GM10266 (cell line): ENCODE results near the gene NR4A3.

Experiments used
- DNase-seq: peaks from one replicate; pipeline ENCODE4 v3.0.0; 2012; ENCODE audit errors: extremely low spot score
- TF ChIP-seq, protein P1 (sequence below): IDR thresholded peaks from 2 replicates; pipeline ENCODE4 v1.5.1; 2012; ENCODE audit warnings: mild to moderate bottlenecking, low read depth; ENCODE audit not compliant: control insufficient read depth, insufficient read depth; ENCODE audit errors: missing control alignments

NR4A3 gene

DNA sequence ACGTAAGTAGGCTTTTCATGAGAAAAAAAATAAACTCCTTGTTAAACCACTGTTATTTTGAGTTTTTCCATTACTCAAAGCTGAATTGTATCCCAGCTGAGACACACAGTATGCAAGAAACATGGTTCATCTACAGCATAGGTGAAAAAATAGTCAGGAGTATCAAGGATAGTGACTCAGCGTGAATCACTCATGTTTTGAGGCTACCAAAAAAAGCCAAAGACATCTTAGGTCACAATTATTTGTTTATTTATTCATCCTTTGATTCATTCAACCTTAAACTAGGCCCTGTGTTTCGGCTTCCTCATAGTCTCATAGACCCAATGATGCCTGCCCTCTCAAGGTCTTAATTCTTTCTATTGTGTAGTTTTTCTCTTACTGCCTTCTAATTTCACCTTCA lies 51.8 kb downstream of the NR4A3 start:
- DNase-seq = no peak
- TF ChIP-seq, protein P1, sequence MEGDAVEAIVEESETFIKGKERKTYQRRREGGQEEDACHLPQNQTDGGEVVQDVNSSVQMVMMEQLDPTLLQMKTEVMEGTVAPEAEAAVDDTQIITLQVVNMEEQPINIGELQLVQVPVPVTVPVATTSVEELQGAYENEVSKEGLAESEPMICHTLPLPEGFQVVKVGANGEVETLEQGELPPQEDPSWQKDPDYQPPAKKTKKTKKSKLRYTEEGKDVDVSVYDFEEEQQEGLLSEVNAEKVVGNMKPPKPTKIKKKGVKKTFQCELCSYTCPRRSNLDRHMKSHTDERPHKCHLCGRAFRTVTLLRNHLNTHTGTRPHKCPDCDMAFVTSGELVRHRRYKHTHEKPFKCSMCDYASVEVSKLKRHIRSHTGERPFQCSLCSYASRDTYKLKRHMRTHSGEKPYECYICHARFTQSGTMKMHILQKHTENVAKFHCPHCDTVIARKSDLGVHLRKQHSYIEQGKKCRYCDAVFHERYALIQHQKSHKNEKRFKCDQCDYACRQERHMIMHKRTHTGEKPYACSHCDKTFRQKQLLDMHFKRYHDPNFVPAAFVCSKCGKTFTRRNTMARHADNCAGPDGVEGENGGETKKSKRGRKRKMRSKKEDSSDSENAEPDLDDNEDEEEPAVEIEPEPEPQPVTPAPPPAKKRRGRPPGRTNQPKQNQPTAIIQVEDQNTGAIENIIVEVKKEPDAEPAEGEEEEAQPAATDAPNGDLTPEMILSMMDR = no peak

DNA sequence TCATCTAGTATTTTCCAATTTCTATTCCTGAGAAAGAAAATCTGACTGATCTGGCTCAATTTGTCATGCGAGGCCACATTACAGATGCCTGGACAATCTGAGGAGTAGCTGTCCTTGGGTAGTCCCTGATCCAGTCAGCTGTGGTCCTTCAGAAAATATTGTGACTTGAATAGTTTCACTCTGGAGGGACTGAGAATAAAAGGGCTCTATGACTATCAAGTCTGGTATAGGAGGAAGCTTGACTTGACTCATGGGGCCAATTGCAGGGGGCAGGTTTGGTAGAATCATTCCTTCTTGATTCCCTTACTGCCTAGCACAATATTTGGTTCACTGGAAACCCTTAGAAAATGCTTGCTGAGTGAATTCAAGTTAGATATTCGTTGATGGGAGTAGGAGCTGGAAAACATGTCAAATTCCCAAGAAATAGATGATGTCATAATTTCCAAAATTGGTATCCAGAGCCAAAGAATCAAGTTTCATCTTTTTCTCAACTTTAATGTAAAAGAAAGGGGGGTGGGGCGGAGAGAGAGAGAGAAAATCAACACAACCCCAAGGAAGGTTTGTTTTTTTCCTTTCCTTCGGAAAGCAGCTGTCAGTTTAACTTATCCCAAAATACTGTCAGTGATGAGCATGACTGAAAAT lies 52.4 kb downstream of the NR4A3 start:
- DNase-seq = no peak
- TF ChIP-seq, protein P1 = no peak

DNA sequence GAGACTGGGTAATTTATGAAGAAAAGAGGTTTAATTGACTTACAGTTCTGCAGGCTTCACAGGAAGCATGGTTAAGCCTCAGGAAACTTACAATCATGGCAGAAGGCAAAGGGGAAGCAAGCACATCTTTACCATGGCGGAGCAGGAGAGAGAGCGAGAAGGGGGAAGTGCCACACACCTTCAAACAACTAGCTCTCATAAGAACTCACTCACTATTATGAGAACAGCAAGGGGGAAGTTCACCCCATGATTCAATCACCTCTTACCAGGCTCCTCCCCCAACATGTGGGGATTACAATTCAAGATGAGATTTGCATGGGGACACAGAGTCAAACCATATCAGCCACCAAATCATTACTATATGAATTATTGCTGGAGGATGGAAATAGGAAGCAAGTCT lies 54.5 kb downstream of the NR4A3 start:
- TF ChIP-seq, protein P1 = no peak
- no peak for DNase-seq

DNA sequence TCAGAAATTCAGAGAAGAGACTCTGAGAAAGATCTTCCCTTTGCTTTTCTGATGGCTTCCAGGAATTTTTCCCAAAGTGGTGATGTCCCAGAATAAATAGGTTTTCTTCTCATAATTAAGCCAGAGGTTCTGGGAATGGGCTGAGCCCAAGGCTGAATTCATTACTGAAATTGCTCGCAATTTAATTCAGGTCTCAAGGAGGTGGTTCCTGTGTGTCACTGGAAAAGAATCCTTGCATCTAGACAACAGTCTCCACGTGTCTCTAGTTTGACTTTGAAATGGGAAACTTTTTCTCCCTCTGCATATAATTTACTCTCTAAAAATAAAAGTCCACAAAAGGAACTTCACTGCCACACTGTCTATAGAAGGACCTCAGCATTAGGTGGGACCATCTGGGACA lies 57.0 kb downstream of the NR4A3 start:
- no peak for DNase-seq
- TF ChIP-seq, protein P1 = no peak

DNA sequence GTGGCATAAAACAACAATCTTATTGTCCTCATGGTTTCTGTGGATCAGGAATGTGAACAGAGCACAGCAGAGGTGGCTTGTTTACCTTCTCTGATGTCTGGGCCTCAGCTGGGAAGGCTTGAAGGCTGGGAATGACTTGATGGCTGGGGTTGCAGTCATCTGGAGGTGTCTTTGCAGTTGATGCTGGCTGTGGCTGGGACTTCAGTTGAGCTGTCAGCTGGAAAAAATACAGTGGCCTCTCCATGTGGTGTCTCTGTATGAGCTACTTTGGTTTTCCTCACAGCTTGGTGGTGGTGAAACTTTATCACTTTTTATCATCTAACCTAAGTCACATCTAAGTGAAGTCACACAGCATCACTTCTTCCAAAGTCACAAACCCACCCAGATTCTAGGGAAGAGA lies 60.1 kb downstream of the NR4A3 start:
- no peak for DNase-seq
- TF ChIP-seq, protein P1 = no peak

DNA sequence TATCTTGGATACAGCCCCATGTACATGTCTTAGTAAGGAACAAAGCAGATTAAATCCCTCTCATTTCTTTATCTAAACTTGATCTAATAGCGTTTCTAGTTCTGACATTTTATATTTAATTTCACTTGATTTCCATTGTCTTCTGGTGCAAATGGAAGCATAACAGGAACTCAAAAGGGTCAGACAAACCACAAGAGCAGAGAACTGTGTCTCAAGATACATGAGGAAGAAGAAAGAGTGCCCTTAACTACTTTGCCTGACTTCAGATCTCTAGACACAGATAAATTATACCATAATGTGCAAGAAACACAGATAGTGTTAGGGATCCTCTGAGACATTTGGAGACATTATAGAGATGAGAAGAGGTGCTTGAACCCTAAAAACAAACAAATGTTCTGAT lies 64.1 kb downstream of the NR4A3 start:
- TF ChIP-seq, protein P1 = no peak
- DNase-seq = no peak

DNA sequence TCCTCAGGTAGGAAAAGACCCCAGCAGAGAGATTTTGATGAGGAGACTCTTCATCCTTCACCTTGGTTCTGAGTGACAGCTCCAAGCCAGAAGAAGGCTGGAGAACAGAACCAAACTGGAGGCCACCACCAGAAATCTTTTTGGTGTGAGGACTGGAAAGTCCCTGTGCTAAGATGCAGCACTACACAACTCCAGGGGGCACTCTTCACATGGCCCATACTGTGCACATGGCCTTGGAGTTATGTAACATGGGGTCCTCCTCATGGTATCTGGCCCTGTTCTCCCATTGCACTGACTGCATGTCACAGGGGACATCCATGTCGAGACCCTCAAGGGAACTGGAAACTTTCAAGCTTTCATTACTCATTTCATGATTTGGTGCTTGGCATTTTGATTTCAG lies 67.4 kb downstream of the NR4A3 start:
- TF ChIP-seq, protein P1 = peak; percentile 10

More for the DNA sequence above, 67.4 kb downstream of the NR4A3 start:
- no peak for DNase-seq
